T-helper 2 cell treated with Interferon-gamma antibody and Interleukin-4, amounts not matched to agents 100 ng/mL and 5 ng/mL, for 36 hours (primary cell): ENCODE results near the gene SLC66A1. TPM values are rescaled to one million over a fixed set of nuclear protein-coding genes. Genes with fewer than 3 reads are reported as not detected.

Source experiments
- intact Hi-C: fragments of 100-400 bp; cut with micrococcal nuclease; formaldehyde crosslinking; loops from one replicate; pipeline ENCODE4 v1.15.1; 2023
- total RNA-seq: library from RNA; stranded (reverse); gene quantifications from 2 replicates; pipeline ENCODE4 v1.2.3, GENCODE V29; 2022

Gene SLC66A1
- total RNA-seq, 1 donor from 2014 or later, result 6.0 TPM

- intact Hi-C loops, result no loop called here
Measured at GRCh38 chr1:19374083-19374801, 62.1 kb downstream of the SLC66A1 start.

- intact Hi-C loops, result no loop called here
Measured at GRCh38 chr1:19374926-19375325, 62.8 kb downstream of the SLC66A1 start.

- intact Hi-C loops, result no loop called here
Measured at GRCh38 chr1:19375631-19376400, 63.7 kb downstream of the SLC66A1 start.

- intact Hi-C loops, result no loop called here
Measured at GRCh38 chr1:19376428-19377372, 64.6 kb downstream of the SLC66A1 start.

GRCh38 chr1:19377812-19378718, 65.9 kb downstream of the SLC66A1 start:
- intact Hi-C loops, result no loop called here

Other genes starting within 250 kb of the SLC66A1 start
- 121 and 127 TPM in 2 replicates for gene UBR4, start 102.1 kb upstream of the SLC66A1 start, total RNA-seq
- gene EMC1, start 60.8 kb upstream of the SLC66A1 start, total RNA-seq, result 40.4 and 41.2 TPM in 2 replicates
- 55.0 and 57.6 TPM in 2 replicates for gene MRTO4, start 60.5 kb upstream of the SLC66A1 start, total RNA-seq
- gene AKR7A3, start 23.6 kb upstream of the SLC66A1 start, total RNA-seq, result 1.7 and 1.8 TPM in 2 replicates
- gene AKR7A2, start 182 bp upstream of the SLC66A1 start, total RNA-seq, result 34.1 and 34.6 TPM in 2 replicates
- gene CAPZB, start 173.2 kb downstream of the SLC66A1 start, total RNA-seq, result 520 and 529 TPM in 2 replicates